ENCODE measurements around the gene SHLD1.

Gene SHLD1

DNA sequence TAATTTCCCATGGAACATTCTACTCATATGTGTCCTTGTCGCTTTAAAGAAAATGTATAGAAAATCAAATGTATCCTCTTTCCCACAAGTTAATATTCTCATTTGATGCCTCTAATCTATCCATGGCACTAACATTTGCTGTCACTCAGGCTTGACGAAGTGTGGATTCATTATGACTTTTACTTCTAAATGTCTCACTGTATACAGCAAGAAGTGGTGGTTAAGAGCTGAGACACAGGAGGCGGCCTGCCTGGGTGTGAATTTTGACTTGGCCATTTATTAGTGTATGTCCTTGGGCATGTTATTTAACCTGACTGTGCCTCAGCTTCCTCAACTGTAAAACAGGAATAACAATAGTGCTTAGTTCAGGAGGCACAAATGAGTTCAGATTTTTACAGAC, 130.1 kb downstream of the SHLD1 start:
- Histone ChIP-seq H3K36me3 (no peaks in the 10 kb centered on the region), H3K4me3 (no peak overlapping the region), H3K27me3 (no peaks in the 10 kb centered on the region), H3K27ac (no peak overlapping the region), H3K4me1 (no peaks in the 10 kb centered on the region), H3K9me3 (no peaks in the 10 kb centered on the region)
- TF ChIP-seq, protein P1, sequence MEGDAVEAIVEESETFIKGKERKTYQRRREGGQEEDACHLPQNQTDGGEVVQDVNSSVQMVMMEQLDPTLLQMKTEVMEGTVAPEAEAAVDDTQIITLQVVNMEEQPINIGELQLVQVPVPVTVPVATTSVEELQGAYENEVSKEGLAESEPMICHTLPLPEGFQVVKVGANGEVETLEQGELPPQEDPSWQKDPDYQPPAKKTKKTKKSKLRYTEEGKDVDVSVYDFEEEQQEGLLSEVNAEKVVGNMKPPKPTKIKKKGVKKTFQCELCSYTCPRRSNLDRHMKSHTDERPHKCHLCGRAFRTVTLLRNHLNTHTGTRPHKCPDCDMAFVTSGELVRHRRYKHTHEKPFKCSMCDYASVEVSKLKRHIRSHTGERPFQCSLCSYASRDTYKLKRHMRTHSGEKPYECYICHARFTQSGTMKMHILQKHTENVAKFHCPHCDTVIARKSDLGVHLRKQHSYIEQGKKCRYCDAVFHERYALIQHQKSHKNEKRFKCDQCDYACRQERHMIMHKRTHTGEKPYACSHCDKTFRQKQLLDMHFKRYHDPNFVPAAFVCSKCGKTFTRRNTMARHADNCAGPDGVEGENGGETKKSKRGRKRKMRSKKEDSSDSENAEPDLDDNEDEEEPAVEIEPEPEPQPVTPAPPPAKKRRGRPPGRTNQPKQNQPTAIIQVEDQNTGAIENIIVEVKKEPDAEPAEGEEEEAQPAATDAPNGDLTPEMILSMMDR (IDR thresholded peaks at IDR 0.05) = no peak
- no peak for DNase-seq
- intact Hi-C loops (cut with DNase I; ENCODE audit: low total_unique reads) = loop anchor here (10.0 kb wide), 1 partner anchor 764 kb away; no protein-coding TSS in a partner anchor

DNA sequence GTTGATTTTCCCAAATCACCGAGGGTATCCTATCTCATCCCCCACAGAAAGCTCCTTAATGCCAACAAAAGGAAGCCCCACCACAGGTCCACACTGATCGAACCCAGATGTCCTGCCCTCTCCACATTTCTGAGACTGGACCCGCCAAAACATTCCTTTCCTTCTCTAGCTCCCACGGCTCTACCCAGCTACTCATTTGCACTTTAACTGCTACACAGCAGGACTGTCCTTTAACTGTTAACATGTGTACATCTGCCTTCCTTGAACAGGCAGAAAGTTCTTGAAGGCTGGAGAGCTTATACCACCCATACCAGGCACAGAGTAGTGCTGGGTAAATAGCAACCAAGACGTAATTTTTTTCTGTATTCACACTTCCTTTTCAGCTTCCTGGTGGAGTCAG, 131.5 kb downstream of the SHLD1 start:
- no peak overlapping the region for H3K4me3 ChIP-seq
- no peaks in the 10 kb centered on the region for H3K9me3 ChIP-seq
- intact Hi-C loops (cut with DNase I; ENCODE audit: low total_unique reads) = loop anchor here (10.0 kb wide), 1 partner anchor 763 kb away; no protein-coding TSS in a partner anchor
- peaks cover 0 to 3% of the 10 kb centered on the region in 2 donors for H3K27me3 ChIP-seq
- no peaks in the 10 kb centered on the region for H3K36me3 ChIP-seq
- no peak for DNase-seq
- H3K27ac ChIP-seq = no peak overlapping the region
- H3K4me1 ChIP-seq = no peaks in the 10 kb centered on the region
- TF ChIP-seq, protein P1 (IDR thresholded peaks at IDR 0.05) = no peak

DNA sequence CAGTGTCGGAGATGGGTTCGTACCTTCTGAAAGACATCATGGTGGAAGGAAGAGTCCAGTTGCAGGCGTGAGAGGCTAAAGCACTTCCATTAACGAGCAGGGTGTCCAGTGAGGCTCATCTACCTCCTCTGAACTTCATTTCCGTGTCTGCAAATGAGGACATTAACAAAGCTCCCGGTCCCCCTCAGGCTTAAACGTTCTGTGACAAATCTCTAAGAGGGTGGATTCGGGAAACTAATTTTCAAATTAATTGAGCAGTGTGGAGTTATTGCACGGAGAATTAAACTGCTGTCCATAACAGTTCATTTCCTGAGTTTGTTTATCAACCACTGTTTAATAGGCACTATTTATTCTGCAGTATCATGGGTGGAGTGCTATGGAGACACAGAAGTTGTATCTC, 132.0 kb downstream of the SHLD1 start:
- H3K4me3 ChIP-seq = no peak overlapping the region
- no peaks in the 10 kb centered on the region for H3K36me3 ChIP-seq
- TF ChIP-seq, protein P1 (IDR thresholded peaks at IDR 0.05) = no peak
- H3K4me1 ChIP-seq = no peaks in the 10 kb centered on the region
- intact Hi-C loops (cut with DNase I; ENCODE audit: low total_unique reads) = loop anchor here (10.0 kb wide), 1 partner anchor 763 kb away; no protein-coding TSS in a partner anchor
- no peak for DNase-seq
- H3K27ac ChIP-seq = no peak overlapping the region
- peaks cover 0 to 3% of the 10 kb centered on the region in 2 donors for H3K27me3 ChIP-seq
- H3K9me3 ChIP-seq = no peaks in the 10 kb centered on the region

DNA sequence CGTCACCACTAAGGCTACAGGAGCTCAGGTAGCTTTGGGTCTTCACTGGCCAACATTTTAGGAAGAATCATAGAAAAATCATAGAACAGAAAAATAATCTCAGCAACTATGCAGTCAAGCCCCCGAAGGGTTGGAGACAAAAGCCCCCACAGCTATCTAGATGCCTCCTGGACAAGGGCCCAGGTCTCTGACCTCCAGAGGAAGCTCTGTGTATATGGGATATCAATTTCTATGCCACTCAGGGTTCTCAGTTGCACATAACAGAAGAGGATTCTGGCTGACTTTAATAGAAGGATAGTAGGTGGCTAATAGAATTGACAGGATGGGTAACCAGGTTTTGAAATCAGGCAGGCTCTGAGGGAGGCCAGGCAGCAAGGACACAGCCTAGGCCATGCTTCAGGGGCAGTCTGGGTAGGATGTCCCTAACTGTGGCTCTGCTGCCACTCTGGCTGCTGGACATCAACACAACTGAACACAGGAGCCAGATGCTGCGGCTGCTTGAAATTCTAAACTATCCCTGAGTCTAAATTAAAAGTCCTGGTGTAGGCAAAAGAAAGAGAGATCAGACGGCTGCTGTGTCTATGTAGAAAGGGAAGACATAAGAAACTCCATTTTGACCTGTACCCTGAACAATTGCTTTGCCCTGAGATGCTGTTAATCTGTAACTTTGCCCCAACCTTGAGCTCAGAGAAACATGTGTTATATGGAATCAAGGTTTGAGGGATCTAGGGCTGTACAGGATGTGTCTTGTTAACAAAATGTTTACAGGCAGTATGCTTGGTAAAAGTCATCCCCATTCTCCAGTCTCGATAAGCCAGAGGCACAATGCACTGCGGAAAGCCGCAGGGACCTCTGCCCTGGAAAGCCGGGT, 134.5 kb downstream of the SHLD1 start:
- no peak overlapping the region for H3K4me3 ChIP-seq
- intact Hi-C loops (cut with DNase I; ENCODE audit: low total_unique reads) = loop anchor here (10.0 kb wide), 1 partner anchor 760 kb away; no protein-coding TSS in a partner anchor

DNA sequence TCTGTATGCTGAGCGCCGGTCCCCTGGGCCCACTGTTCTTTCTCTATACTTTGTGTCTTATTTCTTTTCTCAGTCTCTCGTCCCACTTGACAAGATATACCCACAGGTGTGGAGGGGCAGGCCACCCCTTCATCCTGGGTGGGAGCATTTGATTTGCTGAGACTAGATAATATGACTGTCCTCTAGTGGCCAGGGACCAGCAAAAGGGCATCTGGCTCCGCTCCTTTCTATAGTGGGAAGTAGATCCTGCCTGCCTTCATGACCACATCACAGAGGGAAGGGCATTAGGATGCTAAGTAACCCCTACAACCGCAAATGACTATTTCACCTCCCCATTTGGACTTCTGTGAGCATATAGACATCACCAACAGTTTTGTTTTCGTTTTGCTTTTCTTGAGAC, 135.7 kb downstream of the SHLD1 start:
- Histone ChIP-seq H3K36me3 (no peaks in the 10 kb centered on the region), H3K9me3 (no peaks in the 10 kb centered on the region), H3K4me3 (no peak overlapping the region), H3K27me3 (peaks cover 0 to 3% of the 10 kb centered on the region in 2 donors), H3K4me1 (no peaks in the 10 kb centered on the region), H3K27ac (no peak overlapping the region)
- intact Hi-C loops (cut with DNase I; ENCODE audit: low total_unique reads) = loop anchor here (10.0 kb wide), 1 partner anchor 759 kb away; no protein-coding TSS in a partner anchor
- TF ChIP-seq, protein P1 (IDR thresholded peaks at IDR 0.05) = no peak
- DNase-seq = no peak

More for the DNA sequence above, 134.5 kb downstream of the SHLD1 start:
- Histone ChIP-seq H3K9me3 (no peaks in the 10 kb centered on the region), H3K27me3 (peaks cover 0 to 3% of the 10 kb centered on the region in 2 donors), H3K4me1 (no peaks in the 10 kb centered on the region), H3K27ac (no peak overlapping the region), H3K36me3 (no peaks in the 10 kb centered on the region)
- TF ChIP-seq, protein P1 (IDR thresholded peaks at IDR 0.05) = no peak
- no peak for DNase-seq
